EH (cell line): ENCODE results near the gene BAG1.

ENCODE experiments used
- DNase-seq: peaks from one replicate; pipeline ENCODE4 v3.0.0-alpha.2; 2015; ENCODE audit warnings: low read depth

Gene BAG1

DNA sequence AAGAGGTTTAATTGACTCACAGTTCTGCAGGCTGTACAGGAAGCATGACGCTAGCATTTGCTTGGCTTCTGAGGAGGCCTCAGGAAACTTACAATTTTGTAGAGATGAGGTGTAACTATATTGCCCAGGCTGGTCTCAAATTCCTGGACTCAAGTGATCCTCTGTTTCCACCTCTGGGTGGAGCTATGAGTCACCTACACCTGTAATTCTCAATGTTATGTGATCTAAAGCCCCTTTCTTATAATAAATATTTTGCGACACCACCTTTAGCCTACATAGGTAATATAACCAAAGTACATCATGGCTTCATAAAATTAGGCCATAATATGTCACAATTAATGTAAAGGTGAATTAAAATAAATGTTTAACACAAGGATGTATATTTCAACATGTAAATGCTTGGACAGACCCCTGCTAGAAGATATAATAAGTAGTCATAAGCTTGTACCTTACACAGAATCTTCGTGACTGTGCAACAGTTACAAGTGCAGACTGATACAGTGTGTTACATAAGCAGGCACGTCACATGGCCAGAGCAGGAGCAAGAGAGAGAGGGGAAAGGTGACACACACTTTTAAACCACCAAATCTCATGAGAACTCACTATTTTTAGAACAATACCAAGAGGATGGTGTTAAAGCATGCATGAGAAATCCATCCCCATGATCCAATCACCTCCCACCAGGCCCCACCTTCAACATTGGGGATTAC is 54.3 kb downstream of the BAG1 start:
- no peak for DNase-seq

DNA sequence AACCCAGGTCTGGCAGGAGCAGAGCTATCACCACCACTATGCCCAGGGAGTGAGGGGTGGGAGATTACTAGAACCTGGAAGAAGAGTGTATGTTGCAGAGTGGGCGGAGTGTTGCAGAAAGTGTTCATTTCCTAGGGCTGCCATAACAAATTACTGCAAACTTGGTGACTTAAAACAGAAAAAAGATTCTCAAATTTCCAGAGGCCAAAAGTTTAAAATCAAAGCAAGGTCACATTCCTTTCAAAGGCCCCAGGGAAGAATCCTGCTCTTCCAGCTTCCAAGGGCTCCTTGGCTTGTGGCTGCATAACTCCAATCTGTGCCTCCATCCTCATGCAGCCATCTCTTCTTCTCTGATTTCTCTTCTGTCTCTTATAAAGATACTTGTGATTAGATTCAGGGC is 55.1 kb downstream of the BAG1 start:
- peak; percentile 42 for DNase-seq

DNA sequence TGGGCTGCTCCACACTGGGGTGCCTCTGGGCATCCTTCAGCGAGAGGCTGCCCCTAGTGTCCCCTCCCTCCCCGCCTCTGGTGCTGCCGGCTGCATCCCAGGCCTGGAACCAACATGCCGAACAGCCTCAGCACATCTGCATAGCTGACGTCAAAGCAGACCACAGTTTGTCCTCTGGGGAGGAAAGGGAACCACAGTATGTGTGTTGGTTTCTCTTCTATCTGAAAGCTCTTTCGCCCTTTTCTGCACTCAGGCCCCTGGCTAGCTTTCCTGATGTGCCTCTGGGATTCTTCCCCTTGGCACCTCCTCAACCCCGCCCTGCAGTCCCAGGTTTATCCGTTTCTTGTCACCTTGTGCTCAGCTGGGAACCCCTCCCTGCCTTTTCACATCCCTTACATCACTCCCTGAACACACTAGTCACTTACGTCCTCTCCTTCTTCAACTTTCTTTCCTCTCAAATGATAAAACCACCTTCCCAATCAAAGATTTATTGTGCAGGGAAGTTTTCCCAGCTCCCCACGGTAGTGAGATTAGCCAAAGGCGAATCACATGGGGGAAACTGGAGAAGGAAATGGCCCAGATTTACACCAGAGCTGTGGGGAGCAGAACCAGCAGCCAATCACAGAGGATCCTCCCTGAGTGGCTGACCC is 61.8 kb downstream of the BAG1 start:
- DNase-seq = peak; percentile 71
